GM12875 (cell line): ENCODE measurements around the gene UAP1L1.

ENCODE experiments used
- H3K4me3 ChIP-seq: one replicate; pipeline ENCODE4 v1.5.1; 2011; ENCODE audit warnings: low read depth, low read length, control low read depth
- CTCF ChIP-seq: IDR thresholded peaks from 2 replicates; pipeline ENCODE4 v1.5.1; 2011; ENCODE audit warnings: low read depth, mild to moderate bottlenecking, control low read depth, inconsistent platforms, low read length, moderate library complexity, borderline replicate concordance; ENCODE audit not compliant: insufficient read depth

Gene UAP1L1

GRCh38 chr9:137037035-137037434 lies 40.3 kb upstream of the UAP1L1 start:
- no peak overlapping the region for H3K4me3 ChIP-seq
- no peak for TF ChIP-seq CTCF

DNA sequence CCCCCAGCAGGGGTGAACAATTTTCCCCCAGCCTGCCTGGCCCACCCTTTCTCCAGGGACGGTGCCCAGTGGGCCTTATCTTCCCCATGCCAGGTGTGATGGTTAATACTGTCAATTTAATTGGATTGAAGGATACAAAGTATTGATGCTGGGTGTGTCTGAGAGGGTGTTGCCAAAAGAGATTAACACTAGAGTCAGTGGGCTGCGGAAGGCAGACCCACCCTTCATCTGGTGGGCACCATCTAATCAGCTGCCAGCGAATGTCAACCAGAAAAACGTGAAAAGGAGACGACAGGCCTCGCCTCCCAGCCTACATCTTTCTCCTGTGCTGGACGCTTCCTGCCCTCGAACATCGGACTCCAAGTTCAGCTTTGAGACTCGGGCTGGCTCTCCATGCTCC lies 39.8 kb upstream of the UAP1L1 start:
- H3K4me3 ChIP-seq, result no peak overlapping the region
- no peak for TF ChIP-seq CTCF

DNA sequence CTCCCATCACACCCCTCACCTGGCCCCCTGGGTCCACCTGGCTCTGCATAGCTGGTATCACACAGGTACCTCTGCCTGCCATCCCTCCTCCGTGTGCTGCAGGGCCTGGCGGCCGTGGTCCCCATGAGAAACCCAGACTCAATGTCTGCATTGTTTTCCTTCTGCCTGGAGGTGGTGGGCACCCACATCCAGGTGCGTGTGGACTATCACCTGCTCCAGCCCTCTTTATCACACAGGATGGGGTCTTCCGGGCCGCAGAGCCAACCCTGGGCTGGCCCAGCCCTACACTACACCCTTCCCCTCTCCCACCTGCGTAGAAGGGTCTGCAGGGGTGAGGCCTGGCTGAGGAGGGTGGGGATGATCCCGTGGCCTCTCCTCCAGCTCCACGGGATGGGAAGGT lies 38.4 kb upstream of the UAP1L1 start:
- H3K4me3 ChIP-seq, result no peak overlapping the region
- no peak for TF ChIP-seq CTCF

GRCh38 chr9:137039611-137040366 lies 37.5 kb upstream of the UAP1L1 start:
- TF ChIP-seq CTCF, result no peak

GRCh38 chr9:137040568-137040967 lies 36.7 kb upstream of the UAP1L1 start:
- no peak for TF ChIP-seq CTCF
- H3K4me3 ChIP-seq, result no peak overlapping the region

More at GRCh38 chr9:137039611-137040366, 37.5 kb upstream of the UAP1L1 start:
- no peak overlapping the region for H3K4me3 ChIP-seq

GRCh38 chr9:137041124-137041523 lies 36.2 kb upstream of the UAP1L1 start:
- H3K4me3 ChIP-seq, result no peak overlapping the region
- no peak for TF ChIP-seq CTCF
